SK-N-SH (cell line): ENCODE measurements around the gene MCTP1. TPM values are rescaled to one million over a fixed set of nuclear protein-coding genes. Genes with fewer than 3 reads are reported as not detected.

Experiments
- CTCF ChIA-PET: fragments of 300-600, 350-600 bp; formaldehyde crosslinking; extraction: SDS; loops from one replicate; lab custom pipeline; 2021; lab: Yijun Ruan, JAX
- POLR2A ChIA-PET: fragments of 350-600 bp; sonication (Branson Sonifier 250); formaldehyde crosslinking; extraction: SDS; loops from one replicate; lab custom pipeline; 2020; ENCODE audit warnings: antibody characterized with exemption, inconsistent platforms; lab: Yijun Ruan, JAX
- DNase-seq: peaks from one replicate; pipeline ENCODE4 v3.0.0; 2012
- H2AFZ ChIP-seq: fragments of 200-600 bp; sonication (generic); 2 replicates; pipeline ENCODE4 v1.8.1; 2016; ENCODE audit warnings: antibody characterized with exemption, mild to moderate bottlenecking, low read depth
- H3F3A ChIP-seq: fragments of 200-600 bp; sonication (generic); replicated peaks from 2 replicates; pipeline ENCODE3; 2016; ENCODE audit warnings: antibody characterized with exemption, mild to moderate bottlenecking; ENCODE audit not compliant: insufficient read depth
- H3K27ac ChIP-seq, 2 experiments: fragments of 200-500 bp in 1 of 2; fragments of 200-600 bp in 1 of 2; sonication (Bioruptor generic) in 1 of 2; sonication (generic), shearing (Covaris generic) in 1 of 2; 2 replicates each; pipeline versions ENCODE4 v1.5.1 to v1.6.1; 2014 to 2016; ENCODE audit warnings: low read depth in 2 of 2, inconsistent platforms in 1 of 2, low read length in 1 of 2, mild to moderate bottlenecking in 1 of 2, mixed read lengths in 1 of 2
- H3K27me3 ChIP-seq: fragments of 200-600 bp; sonication (generic), shearing (Covaris generic); 2 replicates; pipeline ENCODE4 v1.6.1; 2016; ENCODE audit warnings: mixed run types; ENCODE audit not compliant: insufficient read depth
- H3K36me3 ChIP-seq, 2 experiments: fragments of 200-500 bp in 1 of 2; fragments of 200-600 bp in 1 of 2; sonication (Bioruptor generic) in 1 of 2; sonication (generic) in 1 of 2; replicated peaks in 1 of 2; 2 replicates each; pipeline versions ENCODE3 to v1.5.1; 2014 to 2016; ENCODE audit warnings: low read length in 1 of 2, mild to moderate bottlenecking in 1 of 2; ENCODE audit not compliant: insufficient read depth in 2 of 2, control insufficient read depth in 1 of 2
- H3K4me1 ChIP-seq, 2 experiments: fragments of 200-500 bp in 1 of 2; fragments of 200-600 bp in 1 of 2; sonication (Bioruptor generic) in 1 of 2; sonication (generic), shearing (Covaris generic) in 1 of 2; 2 replicates each; pipeline versions ENCODE4 v1.5.1 to v1.6.1; 2014 to 2016; ENCODE audit warnings: low read depth in 1 of 2, low read length in 1 of 2, mixed run types in 1 of 2; ENCODE audit not compliant: insufficient read depth in 2 of 2, control insufficient read depth in 1 of 2
- H3K4me2 ChIP-seq: fragments of 200-600 bp; sonication (generic), shearing (Covaris generic); 2 replicates; pipeline ENCODE4 v1.6.1; 2017; ENCODE audit warnings: mixed run types
- H3K4me3 ChIP-seq, 2 experiments: fragments of 200-500 bp in 1 of 2; fragments of 200-600 bp in 1 of 2; sonication (Bioruptor generic) in 1 of 2; sonication (generic), shearing (Covaris generic) in 1 of 2; 2 replicates each; pipeline versions ENCODE4 v1.5.1 to v1.8.1; 2014 to 2016; ENCODE audit warnings: low read depth in 2 of 2, inconsistent platforms in 1 of 2, low read length in 1 of 2, mild to moderate bottlenecking in 1 of 2, mixed read lengths in 1 of 2, moderate library complexity in 1 of 2
- H3K79me2 ChIP-seq: fragments of 200-600 bp; sonication (generic); 2 replicates; pipeline ENCODE4 v1.8.1; 2017; ENCODE audit warnings: mild to moderate bottlenecking; ENCODE audit not compliant: insufficient read depth
- H3K9ac ChIP-seq: fragments of 200-600 bp; sonication (generic); 2 replicates; pipeline ENCODE4 v1.6.1; 2017; ENCODE audit warnings: mixed run types
- H3K9me2 ChIP-seq: fragments of 200-600 bp; sonication (generic); 2 replicates; pipeline ENCODE4 v1.6.1; 2017; ENCODE audit warnings: mixed run types
- H3K9me3 ChIP-seq: fragments of 200-600 bp; sonication (generic); 2 replicates; pipeline ENCODE4 v1.6.1; 2017; ENCODE audit warnings: mixed run types, mild to moderate bottlenecking, moderate library complexity
- H4K20me1 ChIP-seq: fragments of 200-600 bp; sonication (generic); 2 replicates; pipeline ENCODE4 v1.6.1; 2017; ENCODE audit warnings: mild to moderate bottlenecking, mixed run types; ENCODE audit not compliant: insufficient read depth
- CHD2 ChIP-seq: fragments of 150-350 bp; IDR thresholded peaks from 2 replicates; pipeline ENCODE4 v1.6.1; 2018; ENCODE audit warnings: low read length; ENCODE audit not compliant: partially characterized antibody
- ELF1 ChIP-seq: IDR thresholded peaks from 2 replicates; pipeline ENCODE4 v1.4.0; 2012
- EP300 ChIP-seq, 2 experiments: IDR thresholded peaks; 2 replicates each; pipeline versions ENCODE4 v1.4.0 to v1.6.1; 2012; ENCODE audit warnings: borderline replicate concordance in 1 of 2, low read depth in 1 of 2, low read length in 1 of 2
- EZH2phosphoT487 ChIP-seq: fragments of 200-600 bp; sonication (generic); IDR thresholded peaks from 2 replicates; pipeline ENCODE4 v1.6.1; 2017; ENCODE audit warnings: low read depth, mixed run types, mild to moderate bottlenecking, antibody characterized with exemption, moderate library complexity, borderline replicate concordance
- FOXM1 ChIP-seq: IDR thresholded peaks from 2 replicates; pipeline ENCODE4 v1.4.0; 2012; ENCODE audit warnings: low read depth, mild to moderate bottlenecking
- IRF3 ChIP-seq: fragments of 150-350 bp; IDR thresholded peaks from 2 replicates; pipeline ENCODE4 v1.6.1; 2016; ENCODE audit warnings: mild to moderate bottlenecking, low read depth, low read length
- MEF2A ChIP-seq: IDR thresholded peaks from 2 replicates; pipeline ENCODE4 v1.4.0; 2012; ENCODE audit warnings: low read depth, borderline replicate concordance
- MXI1 ChIP-seq: IDR thresholded peaks from 2 replicates; pipeline ENCODE4 v1.6.1; 2012; ENCODE audit warnings: mild to moderate bottlenecking, low read depth, low read length, improper control_type of control experiment
- NFIC ChIP-seq: IDR thresholded peaks from 2 replicates; pipeline ENCODE4 v1.4.0; 2012; ENCODE audit warnings: borderline replicate concordance
- RFX5 ChIP-seq: IDR thresholded peaks from 2 replicates; pipeline ENCODE4 v1.6.1; 2012; ENCODE audit warnings: mild to moderate bottlenecking, improper control_type of control experiment, low read length
- SIN3A ChIP-seq: IDR thresholded peaks from 2 replicates; pipeline ENCODE4 v1.6.1; 2012; ENCODE audit warnings: low read depth, mild to moderate bottlenecking, low read length, moderate library complexity, borderline replicate concordance
- TEAD4 ChIP-seq: IDR thresholded peaks from 2 replicates; pipeline ENCODE4 v1.4.0; 2012; ENCODE audit warnings: mild to moderate bottlenecking, borderline replicate concordance; ENCODE audit not compliant: insufficient read depth
- WGBS: methylation state at CpG from one replicate; pipeline ENCODE4 v1.1.6; 2017; ENCODE audit warnings: low lambda C conversion rate; 5-methylcytosine and 5-hydroxymethylcytosine counted together
- polyA plus RNA-seq, 3 experiments: library from polyadenylated mRNA; depleted of rRNA; stranded (reverse); fragments of >200 nt; gene quantifications; 2 replicates each; pipeline ENCODE4 v1.2.3, GENCODE V29; 2012
- TF ChIP-seq, protein P1 (sequence below): IDR thresholded peaks from 2 replicates; pipeline ENCODE4 v1.4.0; 2012; ENCODE audit warnings: low read depth, borderline replicate concordance
- TF ChIP-seq, protein P2 (sequence below): IDR thresholded peaks from 2 replicates; pipeline ENCODE4 v1.4.0; 2012; ENCODE audit warnings: low read depth

MCTP1 gene
- polyA plus RNA-seq, 1 of the 3 experiments (the other 2 are of a cell fraction): 0.53 TPM

DNA sequence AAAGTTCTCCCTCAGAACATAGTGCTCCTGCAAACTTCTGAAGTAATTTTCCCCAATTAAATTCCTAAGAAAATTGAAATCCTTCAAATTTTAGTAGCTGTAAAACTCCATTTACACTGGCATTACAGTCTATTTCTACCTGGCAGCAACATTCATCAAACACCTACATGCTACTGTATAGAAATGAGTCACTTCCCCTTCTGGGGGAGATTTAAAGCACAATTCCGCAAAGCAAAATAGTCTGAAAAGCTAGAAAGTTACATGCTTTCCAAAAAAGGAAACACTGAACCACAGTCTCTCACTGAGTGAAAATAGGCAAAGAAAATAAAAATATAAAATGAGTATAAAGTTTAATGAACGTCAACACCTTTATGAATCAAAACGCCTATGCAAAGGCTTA is 43.3 kb downstream of the MCTP1 start:
- TF ChIP-seq IRF3: no peak
- TF ChIP-seq, protein P1, sequence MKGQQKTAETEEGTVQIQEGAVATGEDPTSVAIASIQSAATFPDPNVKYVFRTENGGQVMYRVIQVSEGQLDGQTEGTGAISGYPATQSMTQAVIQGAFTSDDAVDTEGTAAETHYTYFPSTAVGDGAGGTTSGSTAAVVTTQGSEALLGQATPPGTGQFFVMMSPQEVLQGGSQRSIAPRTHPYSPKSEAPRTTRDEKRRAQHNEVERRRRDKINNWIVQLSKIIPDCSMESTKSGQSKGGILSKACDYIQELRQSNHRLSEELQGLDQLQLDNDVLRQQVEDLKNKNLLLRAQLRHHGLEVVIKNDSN: no peak
- TF ChIP-seq ELF1: no peak
- TF ChIP-seq, protein P2, sequence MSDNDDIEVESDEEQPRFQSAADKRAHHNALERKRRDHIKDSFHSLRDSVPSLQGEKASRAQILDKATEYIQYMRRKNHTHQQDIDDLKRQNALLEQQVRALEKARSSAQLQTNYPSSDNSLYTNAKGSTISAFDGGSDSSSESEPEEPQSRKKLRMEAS: no peak
- TF ChIP-seq EP300 (IDR thresholded peaks at IDR 0.05; ENCODE audit: borderline replicate concordance in 1 of 2, low read depth in 1 of 2, low read length in 1 of 2): no peak
- no peak for TF ChIP-seq SIN3A
- TF ChIP-seq EZH2phosphoT487: no peak
- TF ChIP-seq NFIC: no peak
- TF ChIP-seq MXI1: no peak
- no peak for TF ChIP-seq CHD2
- TF ChIP-seq RFX5: no peak
- ChIA-PET CTCF (interaction anchor here (1.0 kb wide), 1 partner anchor 21 kb away, joined by 3 read pairs; no protein-coding TSS in a partner anchor), POLR2A (no interaction called here)
- Histone ChIP-seq H3K36me3 (no peaks in the 10 kb centered on the region), H3K4me3 (no peak overlapping the region), H3K9ac (no peak overlapping the region), H3K27ac (no peak overlapping the region), H3K4me1 (no peaks in the 10 kb centered on the region), H4K20me1 (no peaks in the 10 kb centered on the region), H3K27me3 (peaks cover 9% of the 10 kb centered on the region), H3F3A (no peaks in the 10 kb centered on the region), H3K79me2 (no peaks in the 10 kb centered on the region), H3K4me2 (no peak overlapping the region), H3K9me2 (no peaks in the 10 kb centered on the region), H2AFZ (no peak overlapping the region), H3K9me3 (no peaks in the 10 kb centered on the region; the same call in 1 of the 2 replicates)
- WGBS: 33% methylated on average over 3 of the region's 3 CpGs
- no peak for DNase-seq

GRCh38 chr5:95241161-95241560 is 43.7 kb downstream of the MCTP1 start:
- no peaks in the 10 kb centered on the region for H3K36me3 ChIP-seq
- H3K27me3 ChIP-seq: peaks cover 9% of the 10 kb centered on the region
- DNase-seq: no peak
- TF ChIP-seq MEF2A (no peak), FOXM1 (no peak), TEAD4 (no peak)
- POLR2A ChIA-PET: no interaction called here
- no peak overlapping the region for H3K27ac ChIP-seq
- H3K4me3 ChIP-seq: no peak overlapping the region
- H3K9me2 ChIP-seq: no peaks in the 10 kb centered on the region
- no peaks in the 10 kb centered on the region for H3K79me2 ChIP-seq
- no peaks in the 10 kb centered on the region; the same call in 1 of the 2 replicates for H3K9me3 ChIP-seq
- no peak overlapping the region for H3K9ac ChIP-seq
- H3F3A ChIP-seq: no peaks in the 10 kb centered on the region
- no peaks in the 10 kb centered on the region for H4K20me1 ChIP-seq
- H3K4me2 ChIP-seq: no peak overlapping the region
- no peaks in the 10 kb centered on the region for H3K4me1 ChIP-seq
- H2AFZ ChIP-seq: no peak overlapping the region
- CTCF ChIA-PET: interaction anchor here (1.0 kb wide), 2 partner anchors 22 to 24 kb away, joined by 3 read pairs; no protein-coding TSS in a partner anchor
